ENCODE measurements around the gene KMT2A.

DNA sequence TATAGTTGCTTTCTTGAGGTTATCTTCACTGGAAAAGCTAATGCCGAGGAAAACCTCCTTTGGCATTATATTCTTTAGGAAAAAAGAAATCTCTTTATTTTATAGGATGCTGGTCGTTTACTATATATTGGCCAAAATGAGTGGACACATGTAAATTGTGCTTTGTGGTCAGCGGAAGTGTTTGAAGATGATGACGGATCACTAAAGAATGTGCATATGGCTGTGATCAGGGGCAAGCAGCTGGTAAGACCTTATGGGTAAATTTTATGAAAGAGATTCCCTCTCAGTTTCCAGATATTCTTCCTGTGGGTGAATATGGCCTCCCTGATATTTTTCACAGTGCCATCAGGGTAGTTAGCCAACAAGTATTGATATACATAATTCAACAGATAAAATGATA is 61.5 kb downstream of the KMT2A start:
- TF ChIP-seq, protein P1, sequence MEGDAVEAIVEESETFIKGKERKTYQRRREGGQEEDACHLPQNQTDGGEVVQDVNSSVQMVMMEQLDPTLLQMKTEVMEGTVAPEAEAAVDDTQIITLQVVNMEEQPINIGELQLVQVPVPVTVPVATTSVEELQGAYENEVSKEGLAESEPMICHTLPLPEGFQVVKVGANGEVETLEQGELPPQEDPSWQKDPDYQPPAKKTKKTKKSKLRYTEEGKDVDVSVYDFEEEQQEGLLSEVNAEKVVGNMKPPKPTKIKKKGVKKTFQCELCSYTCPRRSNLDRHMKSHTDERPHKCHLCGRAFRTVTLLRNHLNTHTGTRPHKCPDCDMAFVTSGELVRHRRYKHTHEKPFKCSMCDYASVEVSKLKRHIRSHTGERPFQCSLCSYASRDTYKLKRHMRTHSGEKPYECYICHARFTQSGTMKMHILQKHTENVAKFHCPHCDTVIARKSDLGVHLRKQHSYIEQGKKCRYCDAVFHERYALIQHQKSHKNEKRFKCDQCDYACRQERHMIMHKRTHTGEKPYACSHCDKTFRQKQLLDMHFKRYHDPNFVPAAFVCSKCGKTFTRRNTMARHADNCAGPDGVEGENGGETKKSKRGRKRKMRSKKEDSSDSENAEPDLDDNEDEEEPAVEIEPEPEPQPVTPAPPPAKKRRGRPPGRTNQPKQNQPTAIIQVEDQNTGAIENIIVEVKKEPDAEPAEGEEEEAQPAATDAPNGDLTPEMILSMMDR (IDR thresholded peaks at IDR 0.05; ENCODE audit: borderline replicate concordance, extremely low read depth, low read length, poor library complexity, severe bottlenecking): no peak
- no peak for TF ChIP-seq EZH2 (IDR thresholded peaks at IDR 0.05; ENCODE audit: borderline replicate concordance, low read depth, low read length, severe bottlenecking)

Data from DND-41 (cell line).